GM12873 (cell line): ENCODE measurements around the gene LIFR.

Experiments
- CTCF ChIP-seq: IDR thresholded peaks from 2 replicates; pipeline ENCODE4 v1.5.1; 2012; ENCODE audit warnings: low read depth, mild to moderate bottlenecking, moderate library complexity, low read length, control low read depth; ENCODE audit not compliant: insufficient read depth; ENCODE audit errors: missing control alignments

Gene LIFR

GRCh38 chr5:38576961-38577684, 20.7 kb upstream of the LIFR start:
- no peak for TF ChIP-seq CTCF

DNA sequence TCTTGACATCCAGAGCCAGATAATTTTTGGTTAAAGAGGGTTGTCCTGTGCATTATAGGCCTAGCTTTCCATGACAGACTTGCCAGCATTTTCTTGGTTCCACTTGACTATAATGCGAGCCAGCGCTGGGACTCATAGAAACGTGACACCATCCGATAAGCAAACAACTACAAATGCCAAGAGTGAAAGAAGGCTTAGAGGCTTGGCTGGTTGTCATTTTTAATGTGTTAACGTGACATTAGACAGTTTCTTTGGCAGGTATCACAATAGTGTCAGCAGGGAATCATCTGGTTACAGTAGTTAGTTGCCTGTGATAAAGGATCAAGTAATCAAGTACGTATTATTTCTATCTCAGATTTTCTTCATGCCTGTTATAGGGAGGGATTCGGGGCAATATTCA, 20.0 kb upstream of the LIFR start:
- TF ChIP-seq CTCF: no peak

DNA sequence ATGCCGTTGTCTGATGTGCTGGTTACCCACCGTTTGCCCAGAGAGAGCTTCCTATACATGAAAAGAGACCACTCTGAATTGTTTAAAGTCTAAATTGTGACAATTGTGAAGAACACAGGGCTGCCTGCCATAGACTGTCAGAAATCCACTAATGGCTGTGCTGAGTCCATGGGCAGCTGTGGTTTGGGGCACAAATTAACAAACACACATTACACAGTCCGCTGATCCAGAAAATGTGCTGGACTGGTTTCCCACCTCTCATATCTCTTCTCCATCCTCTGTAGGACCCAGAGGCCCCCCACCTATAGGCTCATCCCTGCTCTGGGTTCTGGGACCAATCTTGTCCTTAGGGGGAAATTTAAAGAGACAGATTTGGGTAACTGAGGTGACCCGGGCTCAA, 19.0 kb upstream of the LIFR start:
- TF ChIP-seq CTCF: no peak

GRCh38 chr5:38574009-38574408, 17.6 kb upstream of the LIFR start:
- TF ChIP-seq CTCF: no peak

- no peak for TF ChIP-seq CTCF
These were observed 17.1 kb upstream of the LIFR start for GRCh38 chr5:38573521-38573920.

DNA sequence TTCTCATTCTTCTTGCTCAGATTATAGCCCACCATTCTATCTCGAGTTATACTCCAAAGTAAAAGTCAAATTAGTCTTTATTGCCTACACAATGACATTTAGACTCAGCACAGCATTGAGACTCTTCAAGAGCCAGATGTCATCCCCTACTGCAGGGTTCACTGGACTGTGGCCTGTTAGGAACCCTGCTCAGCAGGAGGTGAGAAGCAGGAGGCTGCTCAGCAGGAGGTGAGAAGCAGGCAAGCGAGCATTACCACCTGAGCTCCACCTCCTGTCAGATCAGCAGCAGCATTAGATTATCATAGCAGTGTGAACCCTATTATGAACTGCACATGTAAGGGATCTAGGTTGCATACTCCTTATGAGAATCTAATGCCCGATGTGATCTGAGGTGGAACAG, 12.7 kb upstream of the LIFR start:
- no peak for TF ChIP-seq CTCF

DNA sequence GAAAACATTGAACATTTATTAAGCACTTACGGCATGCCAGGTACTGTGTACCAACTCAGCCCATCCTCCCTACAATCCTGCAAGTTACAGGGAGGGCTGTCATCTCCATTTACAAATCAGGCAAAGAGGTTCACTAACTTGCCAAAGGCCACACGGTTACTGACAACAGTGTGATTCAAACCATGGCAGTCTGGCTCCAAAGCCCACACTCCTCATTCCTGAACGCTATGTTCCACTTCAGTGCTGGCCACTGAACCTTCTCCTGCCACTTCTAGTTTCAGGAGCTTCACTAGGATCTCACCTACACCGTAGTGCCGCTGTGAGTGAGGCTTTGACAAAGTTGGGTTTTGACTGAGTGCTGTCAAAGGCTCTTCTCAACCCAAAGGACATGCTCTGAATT, 7.2 kb upstream of the LIFR start:
- no peak for TF ChIP-seq CTCF
